ENCODE results near the gene SGPP2. TPM values are rescaled to one million over a fixed set of nuclear protein-coding genes. Genes with fewer than 3 reads are reported as not detected.

The SGPP2 gene
- total RNA-seq, 4 donors from 2014 or later = 27.3 to 65.6 (median 49.0) TPM

DNA sequence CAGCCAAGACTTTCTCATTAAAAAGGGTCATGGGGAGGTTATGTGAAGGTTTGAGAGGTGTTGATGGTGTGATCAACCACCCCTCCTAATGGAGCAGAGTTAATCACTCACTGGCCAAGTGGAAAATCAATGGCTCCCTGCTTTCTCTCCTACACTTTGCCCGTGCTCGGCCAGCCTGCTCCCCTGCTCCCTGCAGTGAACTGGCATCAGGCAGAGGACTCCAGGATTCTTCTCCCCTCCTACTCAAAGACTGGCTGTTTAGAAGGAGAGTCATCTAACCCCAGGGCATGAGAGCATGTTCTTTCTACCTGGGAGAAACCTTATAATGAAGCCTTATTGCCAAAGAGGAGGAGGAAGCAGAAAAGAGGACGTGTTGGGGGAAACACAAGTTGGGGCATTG lies 74.9 kb downstream of the SGPP2 start:
- TF ChIP-seq EP300 (IDR thresholded peaks at IDR 0.05) (no peak), POLR2AphosphoS5 (IDR thresholded peaks at IDR 0.05) (no peak), POLR2A (IDR thresholded peaks at IDR 0.05) (no peak), CTCF (IDR thresholded peaks at IDR 0.05) (no peak)
- H3K9me3 ChIP-seq = no peaks in the 10 kb centered on the region
- no peaks in the 10 kb centered on the region for H3K27me3 ChIP-seq
- 58% methylated on average over 3 of the region's 3 CpGs for WGBS
- no peak overlapping the region for H3K27ac ChIP-seq
- H3K36me3 ChIP-seq = no peaks in the 10 kb centered on the region
- DNase-seq (ENCODE audit: low spot score in 2 of 2) = no peak
- H3K4me1 ChIP-seq = peaks cover 3% of the 10 kb centered on the region
- no peak overlapping the region for H3K4me3 ChIP-seq

GRCh38 chr2:222504191-222504590 lies 79.8 kb downstream of the SGPP2 start:
- WGBS = 82% methylated on average over 8 of the region's 8 CpGs
- peaks cover under 1% of the 10 kb centered on the region for H3K4me1 ChIP-seq

DNA sequence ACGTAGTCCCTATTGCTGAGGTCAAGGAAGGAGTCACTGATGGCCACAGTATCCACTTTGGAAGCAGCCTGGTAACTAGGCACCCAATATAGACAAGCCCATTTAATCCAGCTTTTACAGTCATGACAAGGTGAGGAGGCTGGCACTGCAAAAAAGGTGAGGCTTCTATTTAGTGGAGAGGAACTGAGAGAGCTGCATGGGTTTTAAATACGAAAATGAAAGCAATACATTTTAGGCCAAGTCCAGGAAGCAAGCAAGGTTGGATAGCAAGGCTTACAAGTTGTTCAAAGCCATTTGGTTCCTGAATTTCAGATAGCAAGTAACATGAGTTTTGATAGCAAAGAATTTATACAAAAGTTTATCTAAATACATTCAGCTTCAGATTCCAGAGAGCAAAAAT lies 80.4 kb downstream of the SGPP2 start:
- 91% methylated on average over 2 of the region's 2 CpGs for WGBS
- H3K27me3 ChIP-seq = no peaks in the 10 kb centered on the region
- H3K4me3 ChIP-seq = no peak overlapping the region
- H3K36me3 ChIP-seq = no peaks in the 10 kb centered on the region
- H3K9me3 ChIP-seq = no peaks in the 10 kb centered on the region
- no peaks in the 10 kb centered on the region for H3K4me1 ChIP-seq
- no peak overlapping the region for H3K27ac ChIP-seq
- TF ChIP-seq CTCF (IDR thresholded peaks at IDR 0.05) (no peak), POLR2A (IDR thresholded peaks at IDR 0.05) (no peak)
- no peak for DNase-seq (ENCODE audit: low spot score in 2 of 2)

More at GRCh38 chr2:222504191-222504590, 79.8 kb downstream of the SGPP2 start:
- no peak overlapping the region for H3K27ac ChIP-seq
- no peaks in the 10 kb centered on the region for H3K9me3 ChIP-seq
- no peak for TF ChIP-seq CTCF (IDR thresholded peaks at IDR 0.05)
- no peak for TF ChIP-seq POLR2A (IDR thresholded peaks at IDR 0.05)
- TF ChIP-seq EP300 (IDR thresholded peaks at IDR 0.05) = no peak
- TF ChIP-seq POLR2AphosphoS5 (IDR thresholded peaks at IDR 0.05) = no peak
- H3K4me3 ChIP-seq = no peak overlapping the region
- no peaks in the 10 kb centered on the region for H3K36me3 ChIP-seq
- H3K27me3 ChIP-seq = no peaks in the 10 kb centered on the region
- DNase-seq (ENCODE audit: low spot score in 2 of 2) = no peak

DNA sequence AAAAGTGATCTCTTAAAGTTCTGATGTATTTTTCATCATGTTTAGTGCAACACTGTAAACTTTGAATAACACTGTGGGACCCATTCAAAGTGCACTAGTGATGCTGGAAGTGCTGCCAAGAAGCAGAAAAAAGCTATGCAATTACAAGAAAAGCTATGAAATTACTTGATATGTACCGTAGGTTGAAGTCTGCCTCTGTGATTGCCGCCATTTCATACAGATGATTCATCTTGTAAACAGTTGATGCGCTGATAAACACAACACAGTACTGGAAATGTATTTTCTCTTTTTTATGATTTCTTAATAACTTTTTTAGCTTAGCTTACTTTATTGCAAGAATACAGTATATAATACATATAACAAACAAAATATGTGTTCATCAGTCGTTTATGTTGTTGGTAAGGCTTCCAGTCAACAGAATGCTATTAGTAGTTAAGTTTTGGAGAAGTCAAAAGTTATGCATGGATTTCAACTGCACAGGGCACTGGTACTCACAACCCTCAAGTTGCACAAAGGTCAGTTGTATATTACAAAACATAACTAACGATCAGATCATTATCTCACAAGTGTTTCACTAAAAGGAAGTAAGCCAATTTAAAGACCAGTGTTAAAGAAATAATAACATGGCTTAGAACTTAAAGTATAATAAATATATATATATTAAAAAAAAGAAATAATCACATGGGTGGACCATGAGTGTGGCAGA lies 82.0 kb downstream of the SGPP2 start:
- Histone ChIP-seq H3K27me3 (no peaks in the 10 kb centered on the region), H3K4me1 (no peaks in the 10 kb centered on the region), H3K27ac (no peak overlapping the region), H3K4me3 (no peak overlapping the region), H3K36me3 (no peaks in the 10 kb centered on the region), H3K9me3 (no peaks in the 10 kb centered on the region)
- TF ChIP-seq POLR2A (IDR thresholded peaks at IDR 0.05) (no peak), POLR2AphosphoS5 (IDR thresholded peaks at IDR 0.05) (no peak), EP300 (IDR thresholded peaks at IDR 0.05) (no peak), CTCF (IDR thresholded peaks at IDR 0.05) (no peak)
- WGBS = 80% methylated on average over 5 of the region's 5 CpGs
- DNase-seq (ENCODE audit: low spot score in 2 of 2) = no peak

GRCh38 chr2:222514901-222515300 lies 90.6 kb downstream of the SGPP2 start:
- H3K36me3 ChIP-seq = no peaks in the 10 kb centered on the region
- peaks cover 17% of the 10 kb centered on the region for H3K4me1 ChIP-seq
- H3K27me3 ChIP-seq = no peaks in the 10 kb centered on the region
- no peak overlapping the region for H3K27ac ChIP-seq
- DNase-seq (ENCODE audit: low spot score in 2 of 2) = no peak
- TF ChIP-seq CTCF (IDR thresholded peaks at IDR 0.05) = no peak
- TF ChIP-seq POLR2AphosphoS5 (IDR thresholded peaks at IDR 0.05) = no peak
- TF ChIP-seq EP300 (IDR thresholded peaks at IDR 0.05) = no peak
- TF ChIP-seq POLR2A (IDR thresholded peaks at IDR 0.05) = no peak
- no peak overlapping the region for H3K4me3 ChIP-seq
- no peaks in the 10 kb centered on the region for H3K9me3 ChIP-seq
